HG03064 (cell line): Measurements from ENCODE around the gene FAM199X.
"Not testable (repeated sequence)": the region's sequence is repeated elsewhere in the genome, so short reads cannot be mapped to it uniquely, and the experiment has no call there.

Source experiments
- ATAC-seq: cut with Tn5 transposase; IDR thresholded peaks from one replicate; pipeline ENCODE4 v1.9.1; 2021; ENCODE audit warnings: low read depth; ENCODE audit not compliant: unreplicated experiment

FAM199X gene

DNA sequence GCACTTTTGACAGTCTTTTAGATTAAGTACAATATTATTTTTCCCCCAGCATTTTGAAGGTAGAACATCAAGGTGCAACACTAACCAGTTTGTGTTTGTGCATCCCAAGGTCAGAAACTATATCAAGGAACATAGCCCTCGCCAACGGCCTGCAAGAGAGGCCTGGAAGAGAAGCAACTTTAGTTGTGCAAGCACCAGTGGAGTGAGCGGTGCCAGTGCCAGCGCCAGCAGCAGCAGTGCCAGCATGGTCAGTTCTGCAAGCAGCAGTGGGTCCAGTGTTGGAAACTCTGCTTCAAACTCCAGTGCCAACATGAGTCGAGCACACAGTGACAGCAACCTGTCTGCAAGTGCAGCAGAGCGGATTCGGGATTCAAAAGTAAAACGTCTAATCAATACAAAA, 21.7 kb downstream of the FAM199X start:
- no peak for ATAC-seq

DNA sequence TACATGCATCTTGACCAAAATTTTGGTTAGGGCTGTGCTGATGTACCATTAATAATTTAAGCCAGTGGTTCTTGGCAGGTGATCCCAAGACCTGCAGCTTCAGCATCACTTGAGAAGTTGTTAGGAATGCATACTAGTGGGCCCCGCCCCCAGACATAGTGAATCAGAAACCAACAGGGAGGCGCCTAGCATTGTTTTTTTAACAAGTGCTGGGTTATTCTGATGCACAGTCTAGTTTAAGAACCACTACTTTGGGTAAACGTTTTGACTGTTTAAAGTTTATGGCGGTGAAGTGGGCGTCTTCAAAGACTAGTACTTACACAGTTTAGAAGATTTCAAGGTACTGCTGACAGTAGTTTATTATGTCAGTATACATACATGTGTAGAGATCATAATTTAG, 23.6 kb downstream of the FAM199X start:
- ATAC-seq, result no peak

DNA sequence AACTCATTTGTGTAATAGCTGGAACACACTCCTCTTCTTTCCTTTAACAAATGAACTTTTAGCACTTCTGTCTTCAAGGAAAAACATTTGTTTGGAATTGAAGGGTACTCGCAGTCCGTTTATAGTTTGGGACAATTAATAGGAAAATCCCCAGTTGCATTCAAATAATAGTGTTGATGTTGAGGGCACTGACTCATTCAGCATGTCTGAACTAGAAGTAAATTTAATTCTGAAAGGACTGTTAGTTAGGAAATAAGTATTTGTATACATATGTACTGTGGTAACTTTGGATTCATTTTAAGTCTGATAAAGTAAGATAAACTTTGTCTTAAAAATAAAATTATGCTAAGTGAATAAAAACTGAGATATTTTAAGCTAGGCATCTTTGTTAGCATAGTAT, 27.2 kb downstream of the FAM199X start:
- no peak for ATAC-seq

DNA sequence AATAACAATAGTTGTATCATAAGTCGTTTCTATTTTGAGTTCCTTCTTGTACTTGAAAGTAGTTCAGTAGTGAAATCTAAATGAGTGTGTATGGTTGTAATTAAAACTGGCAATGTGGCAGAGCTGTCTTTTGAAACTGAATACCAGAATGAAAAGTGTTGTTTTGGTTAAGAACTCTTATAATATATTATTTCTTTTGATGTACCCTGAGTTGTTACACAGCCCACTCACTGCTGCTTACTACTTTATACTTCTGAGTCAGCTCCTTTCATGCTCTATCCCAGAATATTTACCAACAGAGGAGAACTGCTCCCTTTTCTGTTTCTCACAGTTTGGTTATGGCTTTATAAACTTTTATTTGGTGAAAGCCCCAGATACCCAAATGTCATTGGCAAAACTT, 28.8 kb downstream of the FAM199X start:
- no peak for ATAC-seq

DNA sequence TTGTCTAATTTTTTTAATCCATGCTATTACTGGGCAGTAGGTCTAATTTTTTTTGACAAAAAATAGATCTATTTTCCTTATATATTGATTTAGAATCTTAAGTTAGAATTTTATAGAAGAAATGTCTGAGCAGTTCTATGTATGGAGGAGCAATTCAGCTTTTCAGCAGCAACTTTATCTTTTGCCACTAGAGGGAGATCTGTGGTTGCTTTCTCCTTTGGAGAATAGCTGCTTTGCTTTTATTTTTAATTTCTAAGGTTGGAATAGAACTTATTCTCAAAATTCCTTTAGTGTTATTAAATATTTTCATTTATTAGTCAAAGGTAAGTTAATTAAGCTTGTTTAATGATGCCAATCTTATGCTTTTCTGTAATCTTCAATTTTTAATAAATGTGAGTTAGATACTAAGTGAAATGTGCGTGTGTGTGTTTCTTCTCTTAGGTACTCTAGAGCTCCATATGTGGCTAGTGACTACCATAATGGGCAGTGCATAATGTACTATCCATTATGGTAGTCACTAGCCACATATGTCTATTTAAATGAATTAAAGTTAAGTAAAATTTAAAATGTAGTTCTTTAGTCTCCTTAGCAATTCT, 29.3 kb downstream of the FAM199X start:
- no peak for ATAC-seq

DNA sequence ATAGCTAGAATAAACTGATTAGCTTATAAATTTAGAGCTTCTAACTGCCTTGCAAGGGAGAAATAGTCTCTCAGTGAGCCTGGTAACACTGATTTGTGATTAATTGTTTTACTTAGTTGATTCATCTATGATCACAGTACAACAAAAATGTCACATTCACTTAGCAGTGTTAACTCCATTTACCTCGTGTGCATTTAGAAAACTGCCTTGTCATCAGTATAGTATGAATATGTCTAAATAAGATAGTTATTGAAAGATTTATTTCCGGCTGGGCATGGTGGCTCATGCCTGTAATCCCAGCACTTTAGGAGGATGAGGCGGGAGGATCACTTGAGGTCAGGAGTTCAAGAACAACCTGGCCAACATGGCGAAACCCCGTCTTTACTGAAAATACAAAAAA, 39.3 kb downstream of the FAM199X start:
- no peak for ATAC-seq

DNA sequence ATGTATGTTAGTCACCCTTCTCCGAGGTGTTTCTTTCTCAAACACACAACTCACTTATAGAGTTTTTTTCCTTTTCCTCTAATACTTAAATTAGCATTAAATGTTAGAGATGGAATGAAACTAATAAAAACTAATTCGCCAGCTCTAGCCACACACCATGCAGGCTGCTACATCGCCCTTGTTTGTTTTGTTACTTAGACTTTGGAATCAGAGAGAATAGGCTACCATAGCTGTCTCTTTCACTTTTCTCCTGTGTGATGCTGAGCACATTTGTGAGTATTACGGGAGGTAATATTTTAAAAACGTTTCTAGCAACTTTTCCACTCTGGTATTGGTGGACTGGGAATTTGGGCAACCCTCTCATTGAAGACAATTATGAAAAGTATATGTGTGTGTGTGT, 44.9 kb downstream of the FAM199X start:
- ATAC-seq, result no peak

DNA sequence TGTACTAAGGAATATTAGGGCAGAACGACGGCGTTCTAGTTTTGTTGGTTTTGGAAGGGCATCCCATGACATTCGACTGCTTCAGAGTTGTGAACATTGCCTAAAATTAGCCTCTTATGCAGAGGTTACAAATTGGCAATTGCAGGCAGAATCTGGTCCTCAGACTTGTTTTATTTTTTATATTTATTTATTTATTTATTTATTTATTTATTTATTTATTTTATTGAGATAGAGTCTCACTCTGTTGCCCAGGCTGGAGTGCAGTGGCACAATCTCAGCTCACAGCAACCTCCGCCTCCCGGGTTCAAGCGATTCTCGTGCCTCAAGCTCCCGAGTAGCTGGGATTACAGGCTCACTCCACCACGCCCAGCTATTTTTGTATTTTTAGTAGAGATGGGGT, 63.8 kb downstream of the FAM199X start:
- ATAC-seq, result not testable (repeated sequence)
